Stimulated activated naive CD8-positive, alpha-beta T cell treated with anti-CD3 and anti-CD28 coated beads, Interleukin-15, Interleukin-2, amounts not matched to agents 100 U/mL and 50 U/mL, for 24 hours (primary cell): ENCODE data around the gene CDK12.
A peak's percentile ranks its signal among the peaks of the same experiment; 100 is the strongest.
"Not testable (repeated sequence)": the region's sequence is repeated elsewhere in the genome, so short reads cannot be mapped to it uniquely, and the experiment has no call there.

ENCODE experiments used
- ATAC-seq: fragments of 150-1000 bp; cut with Tn5 transposase; one replicate; pipeline ENCODE4 v1.10.0; 2021
- DNase-seq: peaks from one replicate; pipeline ENCODE4 v3.0.0; 2021

CDK12 gene

DNA sequence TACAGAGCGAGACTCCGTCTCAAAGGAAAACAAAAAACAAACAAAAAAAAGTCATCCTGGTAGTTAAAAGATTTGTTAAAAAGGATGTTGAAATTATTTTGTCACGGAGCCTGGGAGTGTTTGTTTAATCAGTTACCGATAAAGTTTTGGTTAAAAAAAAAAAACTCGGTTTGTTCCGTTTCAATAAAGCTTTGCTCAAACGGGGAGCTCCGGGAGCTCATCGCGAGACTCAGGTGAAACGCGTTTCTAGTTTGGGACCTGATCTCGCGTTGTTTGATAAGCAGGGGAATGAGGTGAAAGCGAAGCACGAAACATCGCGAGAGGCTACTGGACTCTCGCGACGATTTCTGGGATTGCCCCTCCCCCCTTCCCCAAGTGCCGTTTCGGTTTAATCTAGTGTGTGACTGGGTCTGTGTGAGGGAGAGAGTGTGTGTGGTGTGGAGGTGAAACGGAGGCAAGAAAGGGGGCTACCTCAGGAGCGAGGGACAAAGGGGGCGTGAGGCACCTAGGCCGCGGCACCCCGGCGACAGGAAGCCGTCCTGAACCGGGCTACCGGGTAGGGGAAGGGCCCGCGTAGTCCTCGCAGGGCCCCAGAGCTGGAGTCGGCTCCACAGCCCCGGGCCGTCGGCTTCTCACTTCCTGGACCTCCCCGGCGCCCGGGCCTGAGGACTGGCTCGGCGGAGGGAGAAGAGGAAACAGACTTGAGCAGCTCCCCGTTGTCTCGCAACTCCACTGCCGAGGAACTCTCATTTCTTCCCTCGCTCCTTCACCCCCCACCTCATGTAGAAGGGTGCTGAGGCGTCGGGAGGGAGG, at the start of gene CDK12:
Gene CDK12 (plus strand): TSS at position 374 of the 813 bp plus-strand sequence. CDS start 586 bp downstream, outside the sequence.
- DNase-seq (peak; percentile 91), ATAC-seq (peak; percentile 86)

DNA sequence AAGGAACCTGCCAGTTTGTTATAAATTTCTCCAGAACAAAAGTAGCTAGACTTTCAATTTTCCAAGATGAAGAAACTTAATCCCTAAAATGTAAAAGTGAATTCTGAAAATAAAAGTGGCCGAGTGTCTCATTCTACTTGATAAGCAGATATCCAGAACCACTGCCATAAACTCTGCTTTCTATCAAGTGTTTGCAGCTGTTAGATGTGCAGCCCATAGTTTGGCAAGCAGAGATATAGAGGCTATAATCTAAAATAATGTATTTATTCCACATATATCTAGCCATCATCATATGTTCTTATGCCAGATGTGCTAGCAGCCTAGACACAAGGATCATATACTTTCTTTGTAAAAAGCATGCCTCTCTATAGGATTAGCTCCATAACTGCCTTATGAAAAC, 45.1 kb upstream of the CDK12 start:
- no peak for ATAC-seq
- no peak for DNase-seq

DNA sequence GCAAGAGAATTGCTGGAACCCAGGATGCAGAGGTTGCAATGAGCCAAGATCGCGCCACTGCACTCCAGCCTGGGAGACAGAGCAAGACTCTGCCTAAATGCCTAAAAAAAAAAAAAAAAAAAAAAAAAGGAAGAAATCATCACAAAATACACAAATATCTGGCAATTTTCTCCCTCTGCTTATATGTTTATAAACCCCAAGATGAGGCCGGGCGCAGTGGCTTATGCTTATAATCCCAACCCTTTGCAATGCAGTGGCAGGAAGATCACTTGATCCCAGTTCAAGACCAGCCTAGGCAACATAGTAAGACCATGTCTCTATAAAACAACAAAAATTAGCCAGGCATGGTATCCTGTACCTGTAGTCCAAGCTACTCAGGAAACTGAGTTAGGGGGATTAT, 31.7 kb upstream of the CDK12 start:
- ATAC-seq = no peak
- DNase-seq = no peak

DNA sequence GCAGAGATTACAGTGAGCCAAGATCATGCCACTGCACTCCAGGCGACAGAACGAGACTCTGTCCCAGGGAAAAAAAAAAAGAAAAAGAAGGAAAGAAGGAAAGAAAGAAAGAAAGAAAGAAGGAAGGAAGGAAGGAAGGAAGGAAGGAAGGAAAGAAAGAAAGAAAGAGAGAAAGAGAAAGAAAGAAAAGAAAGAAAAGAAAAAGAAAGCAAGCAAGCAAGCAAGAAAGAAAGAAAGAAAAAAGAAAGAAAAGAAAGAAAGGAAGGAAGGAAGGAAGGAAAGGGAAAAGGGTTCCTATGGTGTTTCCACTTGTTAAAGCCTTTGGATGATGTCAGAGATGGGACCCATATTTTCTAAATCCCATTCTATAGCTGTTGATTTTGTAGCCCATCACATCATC, 21.4 kb upstream of the CDK12 start:
- not testable (repeated sequence) for ATAC-seq, DNase-seq

DNA sequence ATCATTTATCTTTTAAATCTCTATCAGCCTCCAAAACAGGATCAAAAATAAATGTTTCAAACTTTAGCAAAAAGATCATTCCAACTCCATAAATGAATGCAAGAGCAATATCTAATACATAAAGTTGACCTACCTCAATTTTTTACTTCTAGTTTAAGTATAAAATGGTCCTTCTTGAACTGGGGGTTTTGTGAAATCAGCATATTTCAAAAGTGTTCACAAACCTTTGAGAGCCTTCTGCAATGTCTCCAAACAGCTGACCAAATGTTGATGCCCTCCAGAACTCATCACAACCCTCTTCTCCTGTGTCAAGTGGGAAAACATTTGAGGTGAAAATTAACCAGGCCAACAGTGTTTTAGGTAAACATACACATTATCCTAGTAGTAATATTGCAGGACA, 18.0 kb upstream of the CDK12 start:
- ATAC-seq (no peak), DNase-seq (no peak)

DNA sequence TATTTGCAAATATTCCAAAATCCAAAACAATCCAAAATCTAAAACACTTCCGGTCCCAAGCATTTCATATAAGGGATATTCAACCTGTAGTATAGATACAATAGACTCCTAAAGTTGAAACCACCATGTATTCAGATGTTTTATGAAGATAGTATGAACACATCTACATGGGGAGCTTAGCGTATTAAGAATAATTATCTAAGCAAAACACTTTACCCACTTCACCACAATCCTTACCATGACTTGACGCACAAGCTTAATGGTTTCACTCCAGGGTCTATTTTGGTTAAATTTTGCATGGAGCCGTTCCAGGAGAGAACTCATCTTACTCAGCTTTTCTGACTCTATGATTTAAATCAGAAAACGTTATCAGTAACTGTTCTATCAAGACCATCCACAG, 13.7 kb upstream of the CDK12 start:
- no peak for ATAC-seq
- DNase-seq = no peak

DNA sequence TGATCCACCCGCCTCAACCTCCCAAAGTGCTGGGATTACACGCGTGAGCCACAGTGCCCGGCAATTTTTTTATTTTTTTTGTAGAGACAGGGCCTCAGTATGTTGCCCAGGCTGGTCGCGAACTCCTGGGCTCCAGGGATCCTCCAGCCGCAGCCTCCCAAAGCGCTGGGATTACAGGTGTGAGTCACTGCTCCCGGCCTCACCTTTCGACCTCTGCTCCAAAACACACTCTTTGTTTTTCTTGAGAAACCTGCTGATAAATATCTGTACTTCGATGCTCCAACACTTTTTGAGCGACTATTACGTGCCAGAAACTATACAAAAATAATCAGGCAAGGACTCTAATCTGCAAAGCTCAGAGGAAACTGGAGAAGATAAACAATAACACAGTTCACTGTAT, 11.2 kb upstream of the CDK12 start:
- DNase-seq (no peak), ATAC-seq (no peak)

DNA sequence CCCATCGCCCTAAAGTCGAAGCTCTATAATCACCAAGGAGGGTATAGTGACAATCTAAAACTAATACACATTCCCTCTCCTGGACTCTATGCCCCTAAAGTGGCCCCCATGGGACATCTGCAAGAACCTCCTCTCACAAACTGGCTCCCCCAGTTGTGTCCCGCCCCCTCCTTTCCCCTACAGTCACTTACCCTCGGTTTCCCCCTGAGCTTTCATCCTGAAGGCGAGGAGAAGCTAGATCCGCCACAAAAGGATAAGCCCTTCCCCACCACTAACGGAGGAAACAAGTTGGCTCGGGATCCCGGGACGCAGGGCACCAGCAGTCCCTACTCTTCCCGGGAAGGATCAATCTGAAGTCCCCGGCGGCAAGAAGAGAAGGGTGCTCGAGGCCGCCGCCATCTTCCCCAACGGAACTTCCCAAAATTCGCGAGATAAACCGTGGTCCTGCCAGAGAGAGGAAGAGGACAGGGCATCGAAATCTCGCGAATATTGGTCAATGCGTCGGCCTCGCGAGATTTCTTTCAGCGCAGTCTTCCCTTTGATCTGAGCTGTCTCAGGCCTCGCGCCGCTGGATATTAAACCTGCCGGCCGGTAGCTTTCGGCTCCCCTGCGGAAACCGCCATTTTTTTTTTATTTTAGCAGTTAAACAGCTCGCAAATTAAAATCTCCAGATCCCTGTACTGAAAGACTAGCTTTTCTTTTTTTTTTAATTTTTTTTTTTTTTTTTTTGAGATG, 10.3 kb upstream of the CDK12 start, which contains the start of gene MED1:
Gene MED1 (minus strand): TSS at position 417 of the 735 bp plus-strand sequence. CDS start 201 bp downstream, at position 216.
- DNase-seq (peak; percentile 92), ATAC-seq (peak; percentile 100)

DNA sequence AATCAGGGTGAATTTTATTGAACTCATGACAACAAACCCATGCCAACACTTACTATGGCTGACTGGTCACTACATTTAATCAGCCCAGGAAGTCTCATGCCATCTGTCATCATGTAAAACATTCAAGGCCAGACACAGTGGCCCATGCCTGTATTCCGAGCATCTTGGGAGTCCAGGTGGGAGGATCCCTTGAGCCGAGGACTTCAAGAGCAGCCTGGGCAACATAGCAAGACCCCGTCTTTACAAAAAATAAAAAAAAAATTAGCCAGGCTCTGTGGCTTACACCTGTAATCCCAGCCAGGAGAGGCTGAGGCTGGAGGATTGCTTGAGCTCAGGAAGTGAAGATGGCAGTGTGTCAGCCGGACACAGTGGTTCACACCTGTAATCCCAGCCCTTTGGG, 5.4 kb upstream of the CDK12 start:
- ATAC-seq = no peak

DNA sequence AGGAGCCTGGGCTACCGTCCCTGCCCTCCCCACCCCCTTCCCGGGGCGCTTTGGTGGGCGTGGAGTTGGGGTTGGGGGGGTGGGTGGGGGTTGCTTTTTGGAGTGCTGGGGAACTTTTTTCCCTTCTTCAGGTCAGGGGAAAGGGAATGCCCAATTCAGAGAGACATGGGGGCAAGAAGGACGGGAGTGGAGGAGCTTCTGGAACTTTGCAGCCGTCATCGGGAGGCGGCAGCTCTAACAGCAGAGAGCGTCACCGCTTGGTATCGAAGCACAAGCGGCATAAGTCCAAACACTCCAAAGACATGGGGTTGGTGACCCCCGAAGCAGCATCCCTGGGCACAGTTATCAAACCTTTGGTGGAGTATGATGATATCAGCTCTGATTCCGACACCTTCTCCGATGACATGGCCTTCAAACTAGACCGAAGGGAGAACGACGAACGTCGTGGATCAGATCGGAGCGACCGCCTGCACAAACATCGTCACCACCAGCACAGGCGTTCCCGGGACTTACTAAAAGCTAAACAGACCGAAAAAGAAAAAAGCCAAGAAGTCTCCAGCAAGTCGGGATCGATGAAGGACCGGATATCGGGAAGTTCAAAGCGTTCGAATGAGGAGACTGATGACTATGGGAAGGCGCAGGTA, 762 bp downstream of the CDK12 start:
- DNase-seq = no peak
- ATAC-seq = peak; percentile 16

More for the DNA sequence above, 5.4 kb upstream of the CDK12 start:
- no peak for DNase-seq

DNA sequence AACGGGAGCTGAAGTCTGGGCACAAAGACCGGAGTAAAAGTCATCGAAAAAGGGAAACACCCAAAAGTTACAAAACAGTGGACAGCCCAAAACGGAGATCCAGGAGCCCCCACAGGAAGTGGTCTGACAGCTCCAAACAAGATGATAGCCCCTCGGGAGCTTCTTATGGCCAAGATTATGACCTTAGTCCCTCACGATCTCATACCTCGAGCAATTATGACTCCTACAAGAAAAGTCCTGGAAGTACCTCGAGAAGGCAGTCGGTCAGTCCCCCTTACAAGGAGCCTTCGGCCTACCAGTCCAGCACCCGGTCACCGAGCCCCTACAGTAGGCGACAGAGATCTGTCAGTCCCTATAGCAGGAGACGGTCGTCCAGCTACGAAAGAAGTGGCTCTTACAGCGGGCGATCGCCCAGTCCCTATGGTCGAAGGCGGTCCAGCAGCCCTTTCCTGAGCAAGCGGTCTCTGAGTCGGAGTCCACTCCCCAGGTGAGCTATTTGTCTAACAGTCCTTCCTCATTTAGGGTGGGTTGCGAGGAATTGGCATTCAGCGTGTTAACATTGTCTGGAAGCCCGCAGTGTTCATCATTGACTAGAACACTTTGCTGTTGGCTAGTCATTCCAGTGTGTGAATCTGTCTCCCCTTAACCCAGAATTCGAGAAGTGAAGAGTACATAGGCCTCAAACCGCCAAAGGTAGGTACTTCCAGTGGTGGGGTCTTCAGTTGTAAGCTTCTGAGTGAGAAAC, 1.5 kb downstream of the CDK12 start:
- DNase-seq (no peak), ATAC-seq (no peak)

DNA sequence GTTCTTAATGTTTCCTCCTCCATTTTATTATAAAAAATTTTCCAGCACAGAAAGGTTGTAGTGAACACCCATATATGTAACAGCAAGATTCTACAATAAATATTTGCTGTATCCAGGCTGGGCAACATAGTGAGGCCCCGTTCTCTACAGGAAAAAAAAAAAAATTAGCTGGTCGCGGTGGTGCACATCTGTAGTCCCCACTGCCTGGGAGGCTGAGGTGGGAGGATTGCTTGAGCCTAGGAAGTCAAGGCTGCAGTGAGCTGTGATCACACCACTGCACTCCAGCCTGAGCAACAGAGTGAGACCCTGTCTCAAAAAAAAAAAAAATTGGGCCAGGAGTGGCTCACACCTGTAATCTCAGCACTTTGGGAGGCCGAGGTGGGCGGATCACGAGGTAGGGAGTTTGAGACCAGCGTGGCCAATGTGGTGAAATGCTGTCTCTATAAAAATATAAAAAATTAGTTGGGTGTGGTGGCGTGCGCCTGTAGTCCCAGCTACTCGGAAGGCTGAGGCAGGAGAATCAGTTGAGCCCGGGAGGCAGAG, 3.4 kb downstream of the CDK12 start:
- not testable (repeated sequence) for DNase-seq, ATAC-seq

DNA sequence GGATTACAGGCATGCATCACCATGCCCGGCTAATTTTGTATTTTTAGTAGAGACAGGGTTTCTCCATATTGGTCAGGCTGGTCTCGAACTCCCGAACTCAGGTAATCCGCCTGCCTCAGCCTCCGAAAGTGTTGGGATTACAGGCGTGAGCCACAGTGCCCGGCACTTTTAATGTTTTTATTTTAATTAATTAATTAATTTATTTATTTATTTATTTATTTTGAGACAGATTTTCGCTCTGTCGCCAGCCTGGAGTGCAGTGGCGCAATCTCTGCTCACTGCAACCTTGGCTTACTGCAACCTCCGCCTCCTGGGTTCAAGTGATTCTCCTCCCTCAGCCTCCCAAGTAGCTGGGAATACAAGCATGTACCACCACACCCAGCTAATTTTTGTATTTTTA, 7.3 kb downstream of the CDK12 start:
- not testable (repeated sequence) for ATAC-seq, DNase-seq

DNA sequence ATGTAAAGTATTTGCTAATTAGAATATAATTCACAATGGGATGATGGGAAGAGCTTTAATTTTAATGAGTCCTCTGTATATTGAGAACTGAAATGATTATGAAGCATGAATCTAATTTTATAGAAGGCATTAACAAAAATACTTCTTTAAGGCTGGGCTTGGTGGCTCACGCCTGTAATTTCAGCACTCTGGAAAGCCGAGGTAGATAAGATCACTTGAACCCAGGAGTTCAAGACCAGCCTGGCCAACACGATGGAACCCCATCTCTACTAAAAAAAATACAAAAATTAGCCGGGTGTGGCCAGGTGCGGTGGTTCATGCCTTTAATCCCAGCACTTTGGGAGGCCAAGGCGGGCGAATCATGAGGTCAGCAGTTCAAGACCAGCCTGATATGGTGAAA, 12.0 kb downstream of the CDK12 start:
- no peak for ATAC-seq

DNA sequence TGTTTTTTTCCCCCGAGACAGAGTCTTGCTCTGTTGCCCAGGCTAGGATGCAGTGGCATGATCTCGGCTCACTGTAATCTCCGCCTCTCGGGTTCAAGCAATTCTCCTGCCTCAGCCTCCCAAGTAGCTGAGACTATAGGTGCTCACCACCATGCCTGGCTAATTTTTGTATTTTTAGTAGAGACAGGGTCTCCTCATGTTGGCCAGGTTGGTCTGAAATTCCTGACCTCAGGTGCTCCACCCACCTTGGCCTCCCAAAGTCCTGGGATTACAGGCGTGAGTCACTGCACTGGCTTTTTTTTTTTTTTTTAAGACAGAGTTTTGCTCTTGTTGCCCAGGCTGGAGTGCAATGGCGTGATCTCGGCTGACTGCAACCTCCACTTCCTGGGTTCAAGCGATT, 18.3 kb downstream of the CDK12 start:
- ATAC-seq = not testable (repeated sequence)

More for the DNA sequence above, 12.0 kb downstream of the CDK12 start:
- DNase-seq = no peak

DNA sequence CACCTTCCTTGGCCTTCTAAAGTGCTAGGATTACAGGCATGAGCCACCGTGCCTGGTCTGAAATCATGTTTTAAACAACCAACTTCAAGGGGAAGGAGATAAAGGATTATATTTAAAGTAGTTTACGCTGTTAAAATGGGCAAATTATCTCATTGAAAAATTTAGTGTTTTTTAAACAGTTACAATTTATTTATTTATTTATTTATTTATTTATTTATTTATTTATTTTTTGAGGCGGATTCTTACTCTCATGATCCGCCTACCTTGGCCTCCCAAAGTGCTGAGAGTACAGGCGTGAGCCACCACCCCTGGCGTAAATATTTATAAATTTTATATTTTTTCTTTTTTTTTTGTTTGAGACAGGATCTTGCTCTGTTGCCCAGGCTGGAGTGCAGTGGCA, 22.2 kb downstream of the CDK12 start:
- ATAC-seq = no peak
- DNase-seq = no peak

More for the DNA sequence above, 18.3 kb downstream of the CDK12 start:
- DNase-seq = not testable (repeated sequence)

DNA sequence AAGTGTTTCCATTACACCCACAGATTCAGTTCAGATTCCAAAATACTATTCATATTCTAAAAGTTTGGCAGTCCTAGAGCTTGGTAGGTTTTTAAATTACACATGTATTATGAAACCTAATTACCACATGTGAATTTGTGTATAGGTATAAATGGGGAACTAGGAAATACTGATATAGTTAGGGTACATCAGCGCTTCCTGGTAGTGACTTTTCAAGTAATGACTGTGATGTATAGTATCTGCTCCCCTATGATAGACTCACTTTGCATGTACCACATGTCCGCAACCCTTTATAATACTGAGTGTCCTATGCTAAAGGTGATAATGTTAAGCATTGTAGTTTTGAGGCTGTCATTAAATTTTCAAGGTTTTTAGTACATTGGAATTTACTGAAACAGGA, 22.9 kb downstream of the CDK12 start:
- DNase-seq (no peak), ATAC-seq (no peak)

DNA sequence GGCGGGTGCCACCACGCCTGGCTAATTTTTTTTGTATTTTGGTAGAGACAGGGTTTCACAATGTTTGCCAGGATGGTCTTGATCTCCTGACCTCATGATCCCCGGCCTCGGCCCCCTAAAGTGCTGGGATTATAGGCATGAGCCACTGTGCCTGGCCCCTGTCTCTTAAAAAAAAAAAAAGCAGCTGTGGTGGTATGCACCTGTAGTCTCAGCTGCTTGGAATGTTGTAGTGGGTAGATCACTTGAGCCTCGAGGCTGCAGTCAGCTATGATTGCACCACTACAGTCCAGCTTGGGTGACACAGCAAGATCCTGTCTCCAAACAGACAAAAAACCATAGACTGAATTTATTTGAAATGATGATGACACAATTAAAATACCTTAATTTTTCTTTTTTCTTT, 24.3 kb downstream of the CDK12 start:
- DNase-seq (no peak), ATAC-seq (no peak)

DNA sequence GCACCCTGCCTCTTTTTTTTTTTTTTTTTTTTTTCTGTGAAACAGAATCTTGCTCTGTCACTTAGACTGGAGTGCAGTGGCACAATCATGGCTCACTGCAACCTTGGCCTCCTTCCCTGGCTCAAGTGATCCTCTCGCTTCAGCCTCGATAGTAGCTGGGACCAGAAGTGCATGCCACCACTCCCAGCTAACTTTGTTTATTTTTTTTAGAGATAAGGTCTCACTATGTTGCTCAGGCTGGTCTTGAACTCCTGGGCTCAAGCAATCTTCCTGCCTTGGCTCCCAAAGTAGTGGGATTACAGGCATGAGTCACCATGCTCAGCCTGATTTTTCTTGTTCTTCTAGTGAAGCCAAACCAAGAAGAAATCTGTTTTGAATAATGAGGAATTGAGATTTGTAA, 25.0 kb downstream of the CDK12 start:
- DNase-seq = no peak

DNA sequence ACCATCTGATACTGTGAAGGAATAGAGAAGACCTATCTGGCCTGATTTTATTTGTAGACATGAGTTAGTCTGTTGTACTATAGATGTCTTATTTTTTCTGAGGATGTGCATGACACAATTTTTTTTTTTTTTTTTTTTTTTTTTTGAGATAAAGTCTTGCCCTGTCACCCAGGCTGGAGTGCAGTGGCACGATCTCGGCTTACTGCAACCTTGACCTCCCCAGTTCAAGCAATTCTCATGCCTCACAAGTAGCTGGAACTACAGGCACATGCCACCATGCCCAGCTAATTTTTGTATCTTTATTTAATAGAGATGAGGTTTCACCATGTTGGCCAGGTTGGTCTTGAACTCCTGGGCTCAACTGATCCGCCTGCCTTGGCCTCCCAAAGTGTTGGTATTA, 26.2 kb downstream of the CDK12 start:
- ATAC-seq, DNase-seq: not testable (repeated sequence)

More for the DNA sequence above, 25.0 kb downstream of the CDK12 start:
- ATAC-seq = no peak

DNA sequence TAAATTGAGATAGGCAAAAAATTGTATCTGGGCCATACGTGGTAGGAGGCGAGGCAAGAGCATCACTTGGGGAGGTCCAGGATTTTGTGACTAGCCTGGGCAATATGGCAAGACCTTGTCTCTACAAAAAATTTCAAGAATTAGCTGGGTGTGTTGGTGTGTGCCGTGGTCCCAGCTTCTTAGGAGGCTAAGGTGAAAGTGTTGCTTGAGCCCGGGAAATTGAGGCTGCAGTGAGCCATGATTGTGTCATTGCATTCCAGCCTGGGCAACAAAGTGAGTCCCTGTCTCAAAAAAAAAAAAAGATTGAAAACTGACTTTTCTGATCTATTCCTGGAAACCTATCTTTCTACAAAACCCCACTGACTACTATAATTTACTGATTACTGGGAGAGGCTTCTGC, 26.7 kb downstream of the CDK12 start:
- no peak for ATAC-seq

DNA sequence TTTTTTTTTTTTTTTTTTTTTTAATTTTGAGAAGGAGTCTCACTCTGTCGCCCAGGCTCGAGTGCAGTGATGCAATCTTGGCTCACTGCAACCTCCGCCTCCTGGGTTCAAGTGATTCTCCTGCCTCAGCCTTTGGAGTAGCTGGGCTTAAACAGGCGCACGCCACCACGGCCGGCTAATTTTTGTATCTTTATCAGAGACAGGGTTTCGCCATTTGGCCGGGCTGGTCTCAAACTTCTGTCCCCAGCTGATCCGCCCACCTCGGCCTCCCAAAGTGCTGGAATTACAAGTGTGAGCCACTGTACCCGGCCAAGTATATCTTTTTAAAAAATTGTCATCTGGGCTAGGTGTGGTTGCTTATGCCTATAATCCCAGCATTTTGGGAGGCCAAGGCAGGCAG, 35.6 kb downstream of the CDK12 start:
- DNase-seq, ATAC-seq: not testable (repeated sequence)

More for the DNA sequence above, 26.7 kb downstream of the CDK12 start:
- no peak for DNase-seq
